ENCODE results near the gene ADAMTS8.

DNA sequence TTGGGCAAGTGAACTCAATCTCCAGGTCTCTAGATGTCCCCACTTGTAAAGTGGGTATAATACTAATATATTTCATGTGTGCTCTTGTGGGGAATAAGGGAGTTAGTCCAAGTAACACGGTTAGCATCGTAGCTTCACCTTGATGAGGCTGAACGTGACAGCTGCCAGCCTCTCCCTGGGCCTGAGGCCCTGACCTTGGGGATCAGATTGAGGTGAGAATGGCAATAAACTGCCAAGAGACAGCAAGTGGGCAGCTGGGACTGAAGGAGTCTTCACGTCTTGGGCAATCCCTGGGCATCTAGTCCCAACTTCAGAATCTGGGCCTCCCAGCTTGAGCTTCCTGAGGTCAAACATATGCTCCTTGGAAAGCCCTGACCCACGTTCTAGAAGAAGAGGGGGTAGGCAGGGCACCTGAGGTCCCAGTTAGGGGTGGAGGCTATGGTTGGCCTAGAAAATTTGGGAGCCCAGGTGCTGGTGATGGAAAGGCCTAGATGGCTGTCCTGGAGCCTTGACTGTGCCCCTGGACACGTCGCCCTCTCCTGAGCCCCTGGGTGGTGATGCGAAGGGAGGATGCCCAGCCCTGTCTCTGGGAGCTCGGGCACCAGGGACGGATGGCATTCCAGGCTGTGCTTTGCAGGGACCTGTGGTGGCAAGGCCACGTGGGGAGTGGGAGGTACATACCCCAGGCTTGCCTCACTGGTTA lies 43.5 kb upstream of the ADAMTS8 start:
- TF ChIP-seq POLR2AphosphoS5 (IDR thresholded peaks at IDR 0.05; ENCODE audit: borderline replicate concordance, low read depth, low read length) (no peak), EZH2 (IDR thresholded peaks at IDR 0.05) (no peak)
